SK-N-SH treated with all-trans-retinoic acid at 6 μM for 48 hours (cell line): ENCODE measurements around the gene RBFOX2.

Experiments
- ISL1 ChIP-seq: fragments of 250-450 bp; sonication (Bioruptor Pico); IDR thresholded peaks from 2 replicates; pipeline ENCODE4 v2.1.2; 2022; ENCODE audit warnings: mild to moderate bottlenecking, moderate library complexity
- SNAI2 ChIP-seq: fragments of 250-450 bp; sonication (Bioruptor Pico); IDR thresholded peaks from 2 replicates; pipeline ENCODE4 v1.5.0; 2020; ENCODE audit warnings: mild to moderate bottlenecking, moderate library complexity
- TCF4 ChIP-seq: fragments of 250-450 bp; sonication (Bioruptor Pico); IDR thresholded peaks from 2 replicates; pipeline ENCODE4 v1.8.0; 2021; ENCODE audit warnings: mild to moderate bottlenecking, moderate library complexity, borderline replicate concordance
- TOX ChIP-seq: fragments of 250-450 bp; sonication (Bioruptor Pico); IDR thresholded peaks from 2 replicates; pipeline ENCODE4 v1.8.0; 2021; ENCODE audit warnings: mild to moderate bottlenecking, moderate library complexity, borderline replicate concordance
- ZFP30 ChIP-seq: fragments of 450-650 bp; formaldehyde crosslinking; IDR thresholded peaks from 2 replicates; pipeline ENCODE4 v1.5.0; 2022; ENCODE audit warnings: mild to moderate bottlenecking, moderate library complexity
- ZNF70 ChIP-seq: fragments of 450-650 bp; formaldehyde crosslinking; IDR thresholded peaks from 2 replicates; pipeline ENCODE4 v1.5.0; 2020; ENCODE audit warnings: mild to moderate bottlenecking, moderate library complexity
- TF ChIP-seq, protein P1 (sequence below): fragments of 250-450 bp; sonication (Bioruptor Pico); IDR thresholded peaks from 2 replicates; pipeline ENCODE4 v1.8.0; 2021; ENCODE audit warnings: low read depth, mild to moderate bottlenecking, moderate library complexity, borderline replicate concordance

DNA sequence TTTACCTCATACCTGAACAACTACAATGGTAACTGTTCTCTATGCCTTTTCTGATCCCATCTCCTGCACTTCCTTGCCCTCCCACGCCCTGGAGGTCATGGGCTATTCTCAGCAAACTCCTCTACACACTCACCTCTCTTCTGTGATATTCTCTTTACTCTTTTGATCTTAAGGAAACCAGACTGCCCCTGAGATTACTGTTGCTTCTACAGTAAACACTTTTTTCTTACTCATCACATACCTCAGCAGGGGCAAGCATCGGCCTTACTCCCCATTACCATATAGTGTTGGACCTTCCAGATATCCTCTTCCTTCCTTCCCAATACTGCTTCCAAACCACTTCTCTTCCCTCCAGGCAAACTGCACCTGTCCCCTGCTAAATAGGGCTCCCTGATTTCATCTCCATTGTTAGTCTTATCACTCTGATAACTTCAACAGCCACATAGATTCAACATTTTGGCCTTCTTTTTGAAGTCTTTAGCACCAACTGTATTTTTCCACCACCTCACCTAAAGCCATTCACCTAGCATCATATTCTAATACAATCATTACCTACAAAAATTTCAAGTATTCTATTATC is 141.2 kb downstream of the RBFOX2 start:
- no peak for TF ChIP-seq TCF4
- no peak for TF ChIP-seq ISL1 (CRISPR knock-in tag)
- TF ChIP-seq ZFP30 (CRISPR knock-in tag), result no peak
- TF ChIP-seq SNAI2 (CRISPR knock-in tag), result no peak
- TF ChIP-seq ZNF70 (CRISPR knock-in tag), result no peak
- TF ChIP-seq, protein P1, sequence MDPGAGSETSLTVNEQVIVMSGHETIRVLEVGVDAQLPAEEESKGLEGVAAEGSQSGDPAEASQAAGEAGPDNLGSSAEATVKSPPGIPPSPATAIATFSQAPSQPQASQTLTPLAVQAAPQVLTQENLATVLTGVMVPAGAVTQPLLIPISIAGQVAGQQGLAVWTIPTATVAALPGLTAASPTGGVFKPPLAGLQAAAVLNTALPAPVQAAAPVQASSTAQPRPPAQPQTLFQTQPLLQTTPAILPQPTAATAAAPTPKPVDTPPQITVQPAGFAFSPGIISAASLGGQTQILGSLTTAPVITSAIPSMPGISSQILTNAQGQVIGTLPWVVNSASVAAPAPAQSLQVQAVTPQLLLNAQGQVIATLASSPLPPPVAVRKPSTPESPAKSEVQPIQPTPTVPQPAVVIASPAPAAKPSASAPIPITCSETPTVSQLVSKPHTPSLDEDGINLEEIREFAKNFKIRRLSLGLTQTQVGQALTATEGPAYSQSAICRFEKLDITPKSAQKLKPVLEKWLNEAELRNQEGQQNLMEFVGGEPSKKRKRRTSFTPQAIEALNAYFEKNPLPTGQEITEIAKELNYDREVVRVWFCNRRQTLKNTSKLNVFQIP (CRISPR knock-in tag), result no peak
- no peak for TF ChIP-seq TOX (CRISPR knock-in tag)
